ENCODE results near the gene MPZL1. TPM values are rescaled to one million over a fixed set of nuclear protein-coding genes. Genes with fewer than 3 reads are reported as not detected.

Gene MPZL1
- total and polyA plus RNA-seq, 2 of the 13 experiments (the other 11 are each of a cell fraction or from before 2014, with no cell fraction given): 38.0 to 68.7 TPM

DNA sequence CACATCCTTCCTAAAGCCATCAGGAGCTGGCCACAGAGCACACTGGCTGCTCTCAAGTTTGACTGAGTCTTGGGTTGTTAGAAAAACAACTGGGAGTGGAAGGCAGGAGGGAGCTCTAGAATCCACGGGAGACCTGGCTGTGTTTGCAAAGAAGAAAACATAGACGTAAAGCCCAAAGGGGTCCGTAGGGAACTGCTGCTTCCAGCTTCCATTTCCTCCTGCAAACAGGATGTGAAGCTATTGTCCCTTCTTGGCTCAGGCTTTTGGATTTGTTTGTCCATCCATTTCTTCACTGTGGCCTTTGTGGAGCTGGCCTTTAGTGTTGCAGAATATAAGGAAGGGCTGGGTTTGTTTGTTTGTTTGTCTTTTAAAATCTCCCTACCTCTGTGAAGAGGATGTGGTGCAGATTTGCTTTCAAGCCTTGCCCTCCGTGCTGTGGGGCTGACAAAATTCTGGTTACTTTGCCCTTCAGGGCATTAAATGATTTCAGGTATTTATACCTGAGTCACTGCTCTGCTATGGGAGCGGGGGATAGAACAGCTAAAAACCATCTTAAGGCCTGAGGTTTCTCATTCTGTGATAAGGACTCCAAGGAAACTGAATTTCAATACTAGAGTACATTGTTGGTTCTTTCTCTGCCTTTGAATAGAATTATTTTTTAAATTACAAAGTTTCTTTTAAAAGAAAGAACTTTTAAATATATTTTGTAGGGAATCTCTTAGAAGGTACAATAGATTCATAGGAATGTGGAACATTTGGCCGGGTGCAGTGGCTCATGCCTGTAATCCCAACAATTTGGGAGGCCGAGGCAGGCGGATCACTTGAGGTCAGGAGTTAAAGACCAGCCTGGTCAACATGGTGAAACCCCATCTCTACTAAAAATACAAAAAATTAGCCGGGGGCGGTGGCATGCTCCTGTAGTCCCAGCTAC, 74.3 kb downstream of the MPZL1 start (continued):
- TF ChIP-seq, protein P1, sequence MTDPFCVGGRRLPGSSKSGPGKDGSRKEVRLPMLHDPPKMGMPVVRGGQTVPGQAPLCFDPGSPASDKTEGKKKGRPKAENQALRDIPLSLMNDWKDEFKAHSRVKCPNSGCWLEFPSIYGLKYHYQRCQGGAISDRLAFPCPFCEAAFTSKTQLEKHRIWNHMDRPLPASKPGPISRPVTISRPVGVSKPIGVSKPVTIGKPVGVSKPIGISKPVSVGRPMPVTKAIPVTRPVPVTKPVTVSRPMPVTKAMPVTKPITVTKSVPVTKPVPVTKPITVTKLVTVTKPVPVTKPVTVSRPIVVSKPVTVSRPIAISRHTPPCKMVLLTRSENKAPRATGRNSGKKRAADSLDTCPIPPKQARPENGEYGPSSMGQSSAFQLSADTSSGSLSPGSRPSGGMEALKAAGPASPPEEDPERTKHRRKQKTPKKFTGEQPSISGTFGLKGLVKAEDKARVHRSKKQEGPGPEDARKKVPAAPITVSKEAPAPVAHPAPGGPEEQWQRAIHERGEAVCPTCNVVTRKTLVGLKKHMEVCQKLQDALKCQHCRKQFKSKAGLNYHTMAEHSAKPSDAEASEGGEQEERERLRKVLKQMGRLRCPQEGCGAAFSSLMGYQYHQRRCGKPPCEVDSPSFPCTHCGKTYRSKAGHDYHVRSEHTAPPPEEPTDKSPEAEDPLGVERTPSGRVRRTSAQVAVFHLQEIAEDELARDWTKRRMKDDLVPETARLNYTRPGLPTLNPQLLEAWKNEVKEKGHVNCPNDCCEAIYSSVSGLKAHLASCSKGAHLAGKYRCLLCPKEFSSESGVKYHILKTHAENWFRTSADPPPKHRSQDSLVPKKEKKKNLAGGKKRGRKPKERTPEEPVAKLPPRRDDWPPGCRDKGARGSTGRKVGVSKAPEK (CRISPR knock-in tag; IDR thresholded peaks at IDR 0.05; ENCODE audit: borderline replicate concordance): no peak
- TF ChIP-seq BRCA1 (CRISPR knock-in tag; IDR thresholded peaks at IDR 0.05) (no peak), TCF7 (IDR thresholded peaks at IDR 0.05; ENCODE audit: low read depth) (no peak), THAP9 (CRISPR knock-in tag; IDR thresholded peaks at IDR 0.05; ENCODE audit: borderline replicate concordance) (no peak), NR3C1 (CRISPR knock-in tag; IDR thresholded peaks at IDR 0.05) (no peak), ZNF333 (CRISPR knock-in tag; IDR thresholded peaks at IDR 0.05; ENCODE audit: borderline replicate concordance) (no peak), SAP130 (CRISPR knock-in tag; IDR thresholded peaks at IDR 0.05; ENCODE audit: low read depth) (no peak)
- TF ChIP-seq, protein P2, sequence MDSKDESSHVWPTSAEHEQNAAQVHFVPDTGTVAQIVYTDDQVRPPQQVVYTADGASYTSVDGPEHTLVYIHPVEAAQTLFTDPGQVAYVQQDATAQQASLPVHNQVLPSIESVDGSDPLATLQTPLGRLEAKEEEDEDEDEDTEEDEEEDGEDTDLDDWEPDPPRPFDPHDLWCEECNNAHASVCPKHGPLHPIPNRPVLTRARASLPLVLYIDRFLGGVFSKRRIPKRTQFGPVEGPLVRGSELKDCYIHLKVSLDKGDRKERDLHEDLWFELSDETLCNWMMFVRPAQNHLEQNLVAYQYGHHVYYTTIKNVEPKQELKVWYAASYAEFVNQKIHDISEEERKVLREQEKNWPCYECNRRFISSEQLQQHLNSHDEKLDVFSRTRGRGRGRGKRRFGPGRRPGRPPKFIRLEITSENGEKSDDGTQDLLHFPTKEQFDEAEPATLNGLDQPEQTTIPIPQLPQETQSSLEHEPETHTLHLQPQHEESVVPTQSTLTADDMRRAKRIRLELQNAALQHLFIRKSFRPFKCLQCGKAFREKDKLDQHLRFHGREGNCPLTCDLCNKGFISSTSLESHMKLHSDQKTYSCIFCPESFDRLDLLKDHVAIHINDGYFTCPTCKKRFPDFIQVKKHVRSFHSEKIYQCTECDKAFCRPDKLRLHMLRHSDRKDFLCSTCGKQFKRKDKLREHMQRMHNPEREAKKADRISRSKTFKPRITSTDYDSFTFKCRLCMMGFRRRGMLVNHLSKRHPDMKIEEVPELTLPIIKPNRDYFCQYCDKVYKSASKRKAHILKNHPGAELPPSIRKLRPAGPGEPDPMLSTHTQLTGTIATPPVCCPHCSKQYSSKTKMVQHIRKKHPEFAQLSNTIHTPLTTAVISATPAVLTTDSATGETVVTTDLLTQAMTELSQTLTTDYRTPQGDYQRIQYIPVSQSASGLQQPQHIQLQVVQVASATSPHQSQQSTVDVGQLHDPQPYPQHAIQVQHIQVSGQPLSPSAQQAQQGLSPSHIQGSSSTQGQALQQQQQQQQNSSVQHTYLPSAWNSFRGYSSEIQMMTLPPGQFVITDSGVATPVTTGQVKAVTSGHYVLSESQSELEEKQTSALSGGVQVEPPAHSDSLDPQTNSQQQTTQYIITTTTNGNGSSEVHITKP (CRISPR knock-in tag; IDR thresholded peaks at IDR 0.05; ENCODE audit: low read depth): no peak
